HUES64 (cell line): ENCODE measurements around the gene ELOVL2. TPM values are rescaled to one million over a fixed set of nuclear protein-coding genes. Genes with fewer than 3 reads are reported as not detected.
"Not testable (repeated sequence)": the region's sequence is repeated elsewhere in the genome, so short reads cannot be mapped to it uniquely, and the experiment has no call there.

ENCODE experiments used
- H3K27ac ChIP-seq: 2 replicates; pipeline ENCODE4 v1.7.0; 2013; ENCODE audit warnings: low read depth, low read length, inconsistent platforms
- H3K27me3 ChIP-seq: 2 replicates; pipeline ENCODE4 v1.6.1; 2013; ENCODE audit warnings: mild to moderate bottlenecking, low read length; ENCODE audit not compliant: insufficient read depth
- H3K36me3 ChIP-seq: 2 replicates; pipeline ENCODE4 v1.6.1; 2013; ENCODE audit warnings: mild to moderate bottlenecking, low read length; ENCODE audit not compliant: insufficient read depth
- H3K4me1 ChIP-seq: 2 replicates; pipeline ENCODE4 v1.6.1; 2013; ENCODE audit warnings: mild to moderate bottlenecking, low read length, moderate library complexity; ENCODE audit not compliant: insufficient read depth
- H3K4me3 ChIP-seq: 2 replicates; pipeline ENCODE4 v1.5.1; 2013; ENCODE audit warnings: mild to moderate bottlenecking, low read length, moderate library complexity
- H3K9ac ChIP-seq: 2 replicates; pipeline ENCODE4 v1.6.1; 2013; ENCODE audit warnings: mild to moderate bottlenecking, low read depth, low read length
- H3K9me3 ChIP-seq: 2 replicates; pipeline ENCODE4 v1.6.1; 2013; ENCODE audit warnings: low read depth, low read length; ENCODE audit not compliant: insufficient read depth
- WGBS: fragments of 150-250, 120-280 bp; methylation state at CpG from one replicate; pipeline ENCODE4 v1.1.7; 2013; ENCODE audit warnings: missing lambda C conversion rate; 5-methylcytosine and 5-hydroxymethylcytosine counted together
- polyA plus RNA-seq, 2 experiments: library from polyadenylated mRNA; stranded (reverse); fragments of 50-300 nt; gene quantifications; one replicate each; pipeline ENCODE4 v1.2.3, GENCODE V29; 2013

The ELOVL2 gene
- 1.3 TPM for polyA plus RNA-seq (2013, experiment 1 of 2)
- 2.0 TPM for polyA plus RNA-seq (2013, experiment 2 of 2)

- under 1% methylated on average over 124 of the region's 124 CpGs for WGBS
- H3K4me3 ChIP-seq = peak within 1 kb of the TSS; percentile 60
- H3K4me1 ChIP-seq = peaks cover 6% of the 10 kb centered on the region; the same call in 1 of the 2 replicates
- no peaks in the 10 kb centered on the region for H3K9me3 ChIP-seq
- H3K36me3 ChIP-seq = no peaks in the 10 kb centered on the region
- no peak within 1 kb of the TSS for H3K27ac ChIP-seq
- peaks cover 71% of the 10 kb centered on the region for H3K27me3 ChIP-seq
- no peak within 1 kb of the TSS for H3K9ac ChIP-seq
These were observed at the start of gene ELOVL2 for GRCh38 chr6:11043961-11044711. Gene ELOVL2 (minus strand): TSS chr6:11044305. CDS start chr6:11044230, 75 bp downstream.

GRCh38 chr6:11093376-11093625 is 49.2 kb upstream of the ELOVL2 start:
- peak overlapping the region; percentile 91 for H3K9ac ChIP-seq
- H3K4me3 ChIP-seq = peak overlapping the region; percentile 79
- no peaks in the 10 kb centered on the region for H3K36me3 ChIP-seq
- 0 out of 2 replicates have a peak, but pooled peaks cover 3% of the 10 kb centered on the region for H3K27me3 ChIP-seq
- no peaks in the 10 kb centered on the region for H3K9me3 ChIP-seq
- H3K27ac ChIP-seq = peak overlapping the region; percentile 44
- H3K4me1 ChIP-seq = peaks cover 19% of the 10 kb centered on the region
- WGBS = under 1% methylated on average over 16 of the region's 17 CpGs

- whole genome bisulfite sequencing = 5% methylated on average over 9 of the region's 10 CpGs
- Histone ChIP-seq H3K36me3 (no peaks in the 10 kb centered on the region), H3K9ac (peak overlapping the region; percentile 91), H3K9me3 (no peaks in the 10 kb centered on the region), H3K27ac (peak overlapping the region; percentile 44), H3K4me1 (peaks cover 19% of the 10 kb centered on the region), H3K27me3 (0 out of 2 replicates have a peak, but pooled peaks cover 3% of the 10 kb centered on the region), H3K4me3 (peak overlapping the region; percentile 79)
These were observed 48.7 kb upstream of the ELOVL2 start for GRCh38 chr6:11092668-11093375.

- H3K9ac ChIP-seq, H3K36me3 ChIP-seq, H3K27ac ChIP-seq, H3K9me3 ChIP-seq, H3K4me3 ChIP-seq, H3K27me3 ChIP-seq: not testable (repeated sequence)
- 92% methylated on average over 5 of the region's 5 CpGs for WGBS
- peaks cover 16% of the 10 kb centered on the region for H3K4me1 ChIP-seq
These were observed 47.0 kb upstream of the ELOVL2 start for GRCh38 chr6:11091141-11091540.

GRCh38 chr6:11089695-11090094 is 45.6 kb upstream of the ELOVL2 start:
- no peak overlapping the region for H3K4me3 ChIP-seq
- no peak overlapping the region for H3K27ac ChIP-seq
- no peak overlapping the region for H3K9ac ChIP-seq
- H3K36me3 ChIP-seq = no peaks in the 10 kb centered on the region
- H3K4me1 ChIP-seq = peaks cover 4% of the 10 kb centered on the region; the same call in 1 of the 2 replicates
- 80% methylated on average over 1 of the region's 1 CpG for WGBS
- H3K9me3 ChIP-seq = no peaks in the 10 kb centered on the region
- H3K27me3 ChIP-seq = 0 out of 2 replicates have a peak, but pooled peaks cover 3% of the 10 kb centered on the region

GRCh38 chr6:11087141-11087812 is 43.2 kb upstream of the ELOVL2 start:
- H3K36me3 ChIP-seq, H3K9ac ChIP-seq, H3K9me3 ChIP-seq, H3K4me3 ChIP-seq, H3K27ac ChIP-seq, H3K27me3 ChIP-seq, H3K4me1 ChIP-seq: not testable (repeated sequence)
- 95% methylated on average over 47 of the region's 47 CpGs for WGBS

GRCh38 chr6:11085758-11086435 is 41.8 kb upstream of the ELOVL2 start:
- Histone ChIP-seq H3K27me3 (no peaks in the 10 kb centered on the region), H3K4me1 (no peaks in the 10 kb centered on the region), H3K9me3 (no peaks in the 10 kb centered on the region), H3K27ac (no peak overlapping the region), H3K4me3 (no peak overlapping the region), H3K36me3 (no peaks in the 10 kb centered on the region), H3K9ac (no peak overlapping the region)
- 71% methylated on average over 1 of the region's 3 CpGs for WGBS

- no peak overlapping the region for H3K27ac ChIP-seq
- no peak overlapping the region for H3K9ac ChIP-seq
- no peaks in the 10 kb centered on the region for H3K27me3 ChIP-seq
- H3K4me1 ChIP-seq = no peaks in the 10 kb centered on the region
- no peaks in the 10 kb centered on the region for H3K9me3 ChIP-seq
- H3K4me3 ChIP-seq = no peak overlapping the region
- no peaks in the 10 kb centered on the region for H3K36me3 ChIP-seq
- WGBS = 92% methylated on average over 5 of the region's 5 CpGs
These were observed 39.9 kb upstream of the ELOVL2 start for GRCh38 chr6:11083956-11084355.

GRCh38 chr6:11083491-11083890 is 39.4 kb upstream of the ELOVL2 start:
- Histone ChIP-seq H3K27me3 (no peaks in the 10 kb centered on the region), H3K4me1 (no peaks in the 10 kb centered on the region), H3K36me3 (no peaks in the 10 kb centered on the region), H3K4me3 (no peak overlapping the region), H3K9ac (no peak overlapping the region), H3K9me3 (no peaks in the 10 kb centered on the region), H3K27ac (no peak overlapping the region)
- WGBS = 88% methylated on average over 4 of the region's 4 CpGs

- no peak overlapping the region for H3K27ac ChIP-seq
- H3K4me3 ChIP-seq = no peak overlapping the region
- H3K4me1 ChIP-seq = no peaks in the 10 kb centered on the region; the same call in 1 of the 2 replicates
- H3K36me3 ChIP-seq = no peaks in the 10 kb centered on the region
- no peaks in the 10 kb centered on the region for H3K27me3 ChIP-seq
- no peaks in the 10 kb centered on the region for H3K9me3 ChIP-seq
- H3K9ac ChIP-seq = no peak overlapping the region
- WGBS = 71% methylated on average over 3 of the region's 3 CpGs
These were observed 36.2 kb upstream of the ELOVL2 start for GRCh38 chr6:11080296-11080695.

- H3K27me3 ChIP-seq = no peaks in the 10 kb centered on the region
- WGBS = 88% methylated on average over 4 of the region's 4 CpGs
- no peak overlapping the region for H3K4me3 ChIP-seq
- H3K36me3 ChIP-seq = no peaks in the 10 kb centered on the region
- no peaks in the 10 kb centered on the region for H3K9me3 ChIP-seq
- H3K4me1 ChIP-seq = no peaks in the 10 kb centered on the region; the same call in 1 of the 2 replicates
- H3K9ac ChIP-seq = no peak overlapping the region
- no peak overlapping the region for H3K27ac ChIP-seq
These were observed 34.2 kb upstream of the ELOVL2 start for GRCh38 chr6:11078266-11078665.
